ENCODE data around the gene RAB31. TPM values are rescaled to one million over a fixed set of nuclear protein-coding genes. Genes with fewer than 3 reads are reported as not detected.

Gene RAB31
- total and polyA plus RNA-seq, 2 experiments from 2014 or later = 8.7 to 27.7 TPM

DNA sequence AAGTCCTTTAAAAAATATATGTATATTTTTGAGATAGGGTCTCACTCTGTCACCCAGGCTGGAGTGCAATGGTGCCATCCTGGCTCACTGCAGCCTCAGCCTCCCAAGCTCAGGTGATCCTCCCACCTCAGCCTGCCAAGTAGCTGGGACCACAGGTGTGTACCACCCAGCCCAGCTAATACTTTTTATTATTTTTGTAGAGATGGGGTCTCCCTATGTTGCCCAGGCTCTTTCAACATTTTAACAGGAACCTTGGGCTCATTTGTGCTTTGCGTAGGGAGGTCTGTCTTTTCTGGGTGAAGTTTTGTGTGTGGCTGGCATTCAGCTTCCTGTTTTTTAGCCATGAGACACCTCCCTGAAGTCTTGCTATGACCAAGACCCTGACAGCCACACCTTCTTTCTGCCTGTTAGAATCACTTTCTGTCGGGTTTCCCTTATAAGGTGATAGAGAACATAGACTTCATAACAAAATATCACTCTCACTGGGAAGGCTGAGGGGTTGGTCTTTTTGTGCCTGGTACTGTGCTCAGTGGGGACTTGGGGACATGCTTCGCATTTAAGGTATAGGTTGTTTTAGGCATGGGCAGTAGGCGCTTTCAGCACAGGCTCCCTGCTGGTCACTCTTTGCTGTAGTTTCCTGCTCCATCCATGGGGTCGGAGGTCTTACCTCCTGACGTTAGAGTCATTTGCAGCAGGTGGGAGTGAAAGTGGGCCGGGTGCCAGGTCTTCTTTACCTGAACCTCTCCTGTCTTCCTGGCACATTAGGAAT is 3.4 kb downstream of the RAB31 start:
- H3K27me3 ChIP-seq = peaks cover 6% of the 10 kb centered on the region
- no peak overlapping the region for H3K27ac ChIP-seq
- H3K9me3 ChIP-seq (ENCODE audit: low read depth) = no peaks in the 10 kb centered on the region
- DNase-seq (ENCODE audit: low read depth in 1 of 2, low spot score in 1 of 2) = no peak
- H3K36me3 ChIP-seq = no peaks in the 10 kb centered on the region
- H3K4me3 ChIP-seq = no peak overlapping the region
- TF ChIP-seq, protein P1, sequence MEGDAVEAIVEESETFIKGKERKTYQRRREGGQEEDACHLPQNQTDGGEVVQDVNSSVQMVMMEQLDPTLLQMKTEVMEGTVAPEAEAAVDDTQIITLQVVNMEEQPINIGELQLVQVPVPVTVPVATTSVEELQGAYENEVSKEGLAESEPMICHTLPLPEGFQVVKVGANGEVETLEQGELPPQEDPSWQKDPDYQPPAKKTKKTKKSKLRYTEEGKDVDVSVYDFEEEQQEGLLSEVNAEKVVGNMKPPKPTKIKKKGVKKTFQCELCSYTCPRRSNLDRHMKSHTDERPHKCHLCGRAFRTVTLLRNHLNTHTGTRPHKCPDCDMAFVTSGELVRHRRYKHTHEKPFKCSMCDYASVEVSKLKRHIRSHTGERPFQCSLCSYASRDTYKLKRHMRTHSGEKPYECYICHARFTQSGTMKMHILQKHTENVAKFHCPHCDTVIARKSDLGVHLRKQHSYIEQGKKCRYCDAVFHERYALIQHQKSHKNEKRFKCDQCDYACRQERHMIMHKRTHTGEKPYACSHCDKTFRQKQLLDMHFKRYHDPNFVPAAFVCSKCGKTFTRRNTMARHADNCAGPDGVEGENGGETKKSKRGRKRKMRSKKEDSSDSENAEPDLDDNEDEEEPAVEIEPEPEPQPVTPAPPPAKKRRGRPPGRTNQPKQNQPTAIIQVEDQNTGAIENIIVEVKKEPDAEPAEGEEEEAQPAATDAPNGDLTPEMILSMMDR (IDR thresholded peaks at IDR 0.05; ENCODE audit: low read depth, low read length) = no peak
- no peaks in the 10 kb centered on the region for H3K4me1 ChIP-seq (ENCODE audit: low read depth)

DNA sequence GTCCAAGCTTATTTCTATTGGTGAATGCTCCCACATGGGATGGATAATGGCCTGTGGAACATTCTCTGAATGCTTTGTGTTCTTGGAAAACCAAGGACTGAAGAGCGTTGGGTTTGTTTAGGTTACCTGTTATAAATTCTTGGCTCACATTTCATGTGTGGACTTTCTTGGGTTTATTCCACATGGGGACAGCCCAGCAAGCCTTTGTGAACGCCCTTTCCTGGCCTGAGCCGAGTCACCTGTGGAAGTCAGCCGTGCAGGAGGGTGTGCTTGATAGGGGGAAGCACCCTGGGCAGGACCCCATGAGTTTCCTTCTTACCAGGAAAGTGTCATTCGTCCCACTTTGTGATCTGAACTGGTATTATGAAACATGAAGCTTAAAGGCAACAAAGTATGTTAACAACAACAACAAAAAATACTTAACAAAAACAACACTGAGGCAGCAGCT is 4.1 kb downstream of the RAB31 start:
- TF ChIP-seq, protein P1 (IDR thresholded peaks at IDR 0.05; ENCODE audit: low read depth, low read length) = no peak
- H3K4me1 ChIP-seq (ENCODE audit: low read depth) = no peaks in the 10 kb centered on the region
- H3K27me3 ChIP-seq = peaks cover 6% of the 10 kb centered on the region
- no peak overlapping the region for H3K27ac ChIP-seq
- no peak overlapping the region for H3K4me3 ChIP-seq
- H3K9me3 ChIP-seq (ENCODE audit: low read depth) = no peaks in the 10 kb centered on the region
- DNase-seq (ENCODE audit: low read depth in 1 of 2, low spot score in 1 of 2) = no peak
- H3K36me3 ChIP-seq = no peaks in the 10 kb centered on the region

DNA sequence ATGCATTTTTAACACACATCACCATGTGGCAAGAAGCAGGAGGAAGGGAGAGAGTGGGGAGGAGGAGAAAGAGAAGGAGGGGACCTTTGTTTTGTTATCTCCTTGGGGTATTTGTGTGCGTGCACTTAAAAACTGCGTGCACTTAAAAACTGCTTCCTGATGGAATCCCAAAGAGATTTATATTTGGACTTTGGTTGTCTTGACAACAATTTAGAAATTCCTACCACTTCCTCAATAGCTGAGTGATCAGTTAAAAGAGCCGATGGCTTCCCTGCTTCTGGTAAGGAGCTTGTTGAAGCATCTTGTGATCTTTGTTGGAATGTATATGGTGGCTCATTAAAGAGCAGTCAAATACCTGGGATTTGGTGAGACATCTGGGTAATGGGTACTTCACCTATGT is 4.5 kb downstream of the RAB31 start:
- DNase-seq (ENCODE audit: low read depth in 1 of 2, low spot score in 1 of 2) = peak in 1 of 2 donors; percentile 57
- TF ChIP-seq, protein P1 (IDR thresholded peaks at IDR 0.05; ENCODE audit: low read depth, low read length) = no peak
- Histone ChIP-seq H3K4me1 (ENCODE audit: low read depth) (no peaks in the 10 kb centered on the region), H3K27ac (no peak overlapping the region), H3K36me3 (no peaks in the 10 kb centered on the region), H3K4me3 (no peak overlapping the region), H3K27me3 (peaks cover 6% of the 10 kb centered on the region), H3K9me3 (ENCODE audit: low read depth) (no peaks in the 10 kb centered on the region)

DNA sequence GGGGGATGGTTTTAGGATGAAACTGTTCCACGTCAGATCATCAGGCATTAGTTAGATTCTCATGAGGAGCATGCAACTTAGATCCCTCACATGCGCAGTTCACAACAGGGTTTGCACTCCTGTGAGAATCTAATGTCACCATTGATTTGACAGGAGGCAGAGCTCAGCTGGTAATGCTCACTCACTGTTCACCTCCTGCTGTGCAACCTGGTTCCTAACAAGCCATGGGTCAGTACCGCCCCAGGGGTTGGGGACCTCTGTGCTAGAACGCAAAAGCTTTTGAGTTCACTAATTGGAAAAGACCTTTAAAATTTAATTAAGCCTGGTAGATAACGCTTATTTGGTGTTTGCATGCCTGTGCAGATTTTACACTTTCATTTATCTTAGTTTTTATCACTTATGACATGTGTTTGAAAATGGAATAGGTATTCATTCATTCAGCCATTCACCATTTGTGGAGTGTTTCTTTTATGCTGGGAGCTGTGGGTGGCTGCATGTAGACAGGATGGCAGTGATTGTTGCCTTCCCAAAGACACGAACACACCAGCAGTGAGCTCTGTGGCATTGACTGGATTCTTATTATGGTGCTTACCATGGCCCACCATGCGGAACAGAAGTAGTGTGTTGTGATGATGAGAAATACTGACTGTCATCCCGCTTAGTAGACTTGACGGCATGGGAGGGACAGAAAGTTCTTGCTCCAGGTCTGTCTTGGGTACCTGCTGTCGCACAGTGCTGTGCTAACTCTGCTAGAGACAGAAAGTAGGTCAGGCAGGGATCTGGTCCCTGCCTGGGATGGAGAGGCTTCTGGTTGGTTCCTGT is 6.4 kb downstream of the RAB31 start:
- H3K27ac ChIP-seq = no peak overlapping the region
- no peaks in the 10 kb centered on the region for H3K27me3 ChIP-seq
- H3K4me1 ChIP-seq (ENCODE audit: low read depth) = no peaks in the 10 kb centered on the region
- TF ChIP-seq, protein P1 (IDR thresholded peaks at IDR 0.05; ENCODE audit: low read depth, low read length) = no peak
- H3K36me3 ChIP-seq = no peaks in the 10 kb centered on the region
- no peak overlapping the region for H3K4me3 ChIP-seq
- no peaks in the 10 kb centered on the region for H3K9me3 ChIP-seq (ENCODE audit: low read depth)
- no peak for DNase-seq (ENCODE audit: low read depth in 1 of 2, low spot score in 1 of 2)

DNA sequence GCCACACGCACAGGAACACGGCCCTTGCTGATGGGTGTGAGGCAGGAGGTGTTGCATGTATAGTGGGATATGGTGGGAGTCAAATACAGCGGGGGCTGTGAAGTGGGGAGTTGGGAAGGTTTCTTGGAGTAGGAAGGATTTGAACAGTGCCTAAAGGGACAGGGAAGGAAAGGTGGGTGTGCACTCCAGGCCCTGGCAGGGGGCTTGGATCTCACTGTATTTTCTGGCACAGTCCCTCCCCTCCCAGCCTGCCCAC is 6.9 kb downstream of the RAB31 start:
- DNase-seq (ENCODE audit: low read depth in 1 of 2, low spot score in 1 of 2) = no peak
- no peaks in the 10 kb centered on the region for H3K27me3 ChIP-seq
- no peaks in the 10 kb centered on the region for H3K36me3 ChIP-seq
- TF ChIP-seq, protein P1 (IDR thresholded peaks at IDR 0.05; ENCODE audit: low read depth, low read length) = no peak
- H3K27ac ChIP-seq = no peak overlapping the region
- no peak overlapping the region for H3K4me3 ChIP-seq
- no peaks in the 10 kb centered on the region for H3K9me3 ChIP-seq (ENCODE audit: low read depth)
- H3K4me1 ChIP-seq (ENCODE audit: low read depth) = no peaks in the 10 kb centered on the region
